Common myeloid progenitor, CD34-positive (primary cell): Measurements from ENCODE around the gene EMSY.
A peak's percentile ranks its signal among the peaks of the same experiment; 100 is the strongest.

Source experiments
- CTCF ChIA-PET: fragments of 350-600 bp; sonication (Branson Sonifier 250); formaldehyde crosslinking; loops from one replicate; lab custom pipeline; 2021; ENCODE audit warnings: antibody characterized with exemption; lab: Charles Lee
- POLR2A ChIA-PET: fragments of 350-600 bp; sonication (Branson Sonifier 250); formaldehyde crosslinking; loops from one replicate; lab custom pipeline; 2021; ENCODE audit warnings: antibody characterized with exemption; lab: Charles Lee
- DNase-seq, 3 donors: peaks; one replicate each; pipeline versions ENCODE4 v3.0.0 to v3.0.0-alpha.2; 2013
- H3K27ac ChIP-seq, 2 experiments: 1 replicate in 1 of 2; 2 replicates in 1 of 2; pipeline ENCODE4 v1.7.0; 2013; ENCODE audit warnings: inconsistent platforms in 2 of 2, low read length in 2 of 2, mild to moderate bottlenecking in 2 of 2, low read depth in 1 of 2, moderate library complexity in 1 of 2; ENCODE audit not compliant: severe bottlenecking in 2 of 2, insufficient read depth in 1 of 2, poor library complexity in 1 of 2
- H3K27me3 ChIP-seq, 5 experiments: replicated peaks in 2 of 5; 1 replicate in 3 of 5; 2 replicates in 2 of 5; pipeline versions ENCODE4 v1.6.1 to v1.7.0; 2013; ENCODE audit warnings: low read length in 4 of 5, mild to moderate bottlenecking in 2 of 5, moderate library complexity in 2 of 5, inconsistent platforms in 1 of 5; ENCODE audit not compliant: insufficient read depth in 5 of 5, control insufficient read depth in 4 of 5
- H3K36me3 ChIP-seq, 4 experiments: 1 replicate in 2 of 4; 2 replicates in 2 of 4; pipeline versions ENCODE4 v1.6.1 to v1.7.0; 2013; ENCODE audit warnings: low read length in 3 of 4, control low read depth in 1 of 4, mild to moderate bottlenecking in 1 of 4; ENCODE audit not compliant: control insufficient read depth in 4 of 4, insufficient read depth in 4 of 4
- H3K4me1 ChIP-seq, 4 experiments: 1 replicate in 3 of 4; 2 replicates in 1 of 4; pipeline versions ENCODE4 v1.6.1 to v1.7.1; 2013; ENCODE audit warnings: low read length in 3 of 4, mild to moderate bottlenecking in 3 of 4, control low read depth in 1 of 4, inconsistent platforms in 1 of 4, moderate library complexity in 1 of 4; ENCODE audit not compliant: control insufficient read depth in 4 of 4, insufficient read depth in 4 of 4; ENCODE audit errors: control extremely low read depth in 1 of 4
- H3K4me3 ChIP-seq, 7 experiments: 1 replicate in 4 of 7; 2 replicates in 3 of 7; pipeline versions ENCODE4 v1.5.1 to v1.7.0; 2013; ENCODE audit warnings: mild to moderate bottlenecking in 7 of 7, low read length in 6 of 7, moderate library complexity in 6 of 7, inconsistent platforms in 2 of 7, low read depth in 2 of 7, control low read depth in 1 of 7; ENCODE audit not compliant: insufficient read depth in 4 of 7, control insufficient read depth in 1 of 7; ENCODE audit errors: extremely low read depth in 1 of 7
- H3K9me3 ChIP-seq, 5 experiments: 1 replicate in 4 of 5; 2 replicates in 1 of 5; pipeline versions ENCODE4 v1.6.1 to v1.7.1; 2013; ENCODE audit warnings: low read length in 4 of 5, mild to moderate bottlenecking in 2 of 5, inconsistent platforms in 1 of 5, low read depth in 1 of 5, moderate library complexity in 1 of 5; ENCODE audit not compliant: control insufficient read depth in 4 of 5, insufficient read depth in 2 of 5; ENCODE audit errors: control extremely low read depth in 1 of 5
- WGBS: methylation state at CpG from one replicate; pipeline ENCODE4 v1.1.5; 2013; ENCODE audit not compliant: insufficient coverage; 5-methylcytosine and 5-hydroxymethylcytosine counted together

The EMSY gene

GRCh38 chr11:76542436-76542835 is 97.6 kb downstream of the EMSY start:
- ChIA-PET POLR2A (no interaction called here), CTCF (no interaction called here)
- H3K9me3 ChIP-seq = no peaks in the 10 kb centered on the region
- no peaks in the 10 kb centered on the region for H3K27me3 ChIP-seq
- WGBS = no CpG with 5 or more reads among the region's 2 CpGs
- H3K27ac ChIP-seq = no peak overlapping the region
- H3K4me3 ChIP-seq = no peak overlapping the region
- no peak for DNase-seq
- peaks cover 30 to 70% (median 43%) of the 10 kb centered on the region in 4 experiments for H3K36me3 ChIP-seq
- no peaks in the 10 kb centered on the region for H3K4me1 ChIP-seq

- 98% methylated on average over 5 of the region's 7 CpGs for WGBS
- CTCF ChIA-PET = no interaction called here
- POLR2A ChIA-PET = no interaction called here
- DNase-seq = no peak
- Histone ChIP-seq H3K9me3 (no peaks in the 10 kb centered on the region), H3K4me3 (no peak overlapping the region), H3K36me3 (peaks cover 28 to 65% (median 39%) of the 10 kb centered on the region in 4 experiments), H3K4me1 (no peaks in the 10 kb centered on the region), H3K27ac (no peak overlapping the region), H3K27me3 (no peaks in the 10 kb centered on the region)
Observed at GRCh38 chr11:76543006-76543703, 98.3 kb downstream of the EMSY start.

GRCh38 chr11:76550781-76551180 is 106.0 kb downstream of the EMSY start:
- H3K4me1 ChIP-seq = peaks cover 0 to 10% (median 2%) of the 10 kb centered on the region in 4 experiments
- H3K27me3 ChIP-seq = no peaks in the 10 kb centered on the region
- ChIA-PET CTCF (interaction anchor here (1.1 to 3.2 kb wide), 3 partner anchors 10 to 131 kb away, joined by 3 to 13 read pairs (median 3); no protein-coding TSS in a partner anchor), POLR2A (no interaction called here)
- DNase-seq = no peak
- no CpG with 5 or more reads among the region's 7 CpGs for WGBS
- no peak overlapping the region for H3K27ac ChIP-seq
- H3K36me3 ChIP-seq = peaks cover 4 to 17% (median 10%) of the 10 kb centered on the region in 4 experiments
- no peak overlapping the region for H3K4me3 ChIP-seq
- H3K9me3 ChIP-seq = no peaks in the 10 kb centered on the region

GRCh38 chr11:76551400-76551799 is 106.6 kb downstream of the EMSY start:
- ChIA-PET POLR2A (no interaction called here), CTCF (interaction anchor here (0.7 to 1.1 kb wide), 2 partner anchors 128 to 130 kb away, joined by 3 to 4 read pairs; no protein-coding TSS in a partner anchor)
- H3K36me3 ChIP-seq = peaks cover 0 to 11% (median 8%) of the 10 kb centered on the region in 4 experiments
- H3K4me1 ChIP-seq = peaks cover 0 to 10% (median 2%) of the 10 kb centered on the region in 4 experiments
- no peak overlapping the region for H3K4me3 ChIP-seq
- H3K9me3 ChIP-seq = no peaks in the 10 kb centered on the region
- no peak overlapping the region for H3K27ac ChIP-seq
- no CpG with 5 or more reads among the region's 2 CpGs for WGBS
- DNase-seq = peak; percentile 15 to 54 (median 38)
- H3K27me3 ChIP-seq = no peaks in the 10 kb centered on the region

- no peak overlapping the region for H3K4me3 ChIP-seq
- no peaks in the 10 kb centered on the region for H3K27me3 ChIP-seq
- no peaks in the 10 kb centered on the region for H3K9me3 ChIP-seq
- WGBS = 100% methylated on average over 1 of the region's 2 CpGs
- no peak overlapping the region for H3K27ac ChIP-seq
- peaks cover 0 to 10% (median 2%) of the 10 kb centered on the region in 4 experiments for H3K4me1 ChIP-seq
- ChIA-PET POLR2A (no interaction called here), CTCF (interaction anchor here (3.8 kb wide), 1 partner anchor 127 kb away, joined by 15 read pairs; no protein-coding TSS in a partner anchor)
- H3K36me3 ChIP-seq = peaks cover 0 to 11% (median 6%) of the 10 kb centered on the region in 4 experiments
- DNase-seq = no peak
Observed at GRCh38 chr11:76552987-76553386, 108.2 kb downstream of the EMSY start.

- H3K36me3 ChIP-seq = peaks cover 0 to 10% (median 4%) of the 10 kb centered on the region in 4 experiments
- DNase-seq = peak in 2 of 3 donors; percentile 28 to 39
- H3K4me3 ChIP-seq = no peak overlapping the region
- no peaks in the 10 kb centered on the region for H3K27me3 ChIP-seq
- CTCF ChIA-PET = interaction anchor here (0.9 to 3.8 kb wide), 4 partner anchors 9 to 126 kb away, joined by 3 to 15 read pairs (median 5); no protein-coding TSS in a partner anchor
- H3K4me1 ChIP-seq = peaks cover 0 to 10% (median 2%) of the 10 kb centered on the region in 4 experiments
- POLR2A ChIA-PET = interaction anchor here (0.6 kb wide), 2 partner anchors 113 to 152 kb away, joined by 3 read pairs; no protein-coding TSS in a partner anchor
- H3K9me3 ChIP-seq = no peaks in the 10 kb centered on the region
- WGBS = 100% methylated on average over 1 of the region's 8 CpGs
- no peak overlapping the region for H3K27ac ChIP-seq
Observed at GRCh38 chr11:76553554-76554476, 109.0 kb downstream of the EMSY start.
